ENCODE results near the gene BCL2L13. TPM values are rescaled to one million over a fixed set of nuclear protein-coding genes. Genes with fewer than 3 reads are reported as not detected.

Gene BCL2L13
- total RNA-seq, 1 experiment from 2014 or later, result 41.4 TPM

DNA sequence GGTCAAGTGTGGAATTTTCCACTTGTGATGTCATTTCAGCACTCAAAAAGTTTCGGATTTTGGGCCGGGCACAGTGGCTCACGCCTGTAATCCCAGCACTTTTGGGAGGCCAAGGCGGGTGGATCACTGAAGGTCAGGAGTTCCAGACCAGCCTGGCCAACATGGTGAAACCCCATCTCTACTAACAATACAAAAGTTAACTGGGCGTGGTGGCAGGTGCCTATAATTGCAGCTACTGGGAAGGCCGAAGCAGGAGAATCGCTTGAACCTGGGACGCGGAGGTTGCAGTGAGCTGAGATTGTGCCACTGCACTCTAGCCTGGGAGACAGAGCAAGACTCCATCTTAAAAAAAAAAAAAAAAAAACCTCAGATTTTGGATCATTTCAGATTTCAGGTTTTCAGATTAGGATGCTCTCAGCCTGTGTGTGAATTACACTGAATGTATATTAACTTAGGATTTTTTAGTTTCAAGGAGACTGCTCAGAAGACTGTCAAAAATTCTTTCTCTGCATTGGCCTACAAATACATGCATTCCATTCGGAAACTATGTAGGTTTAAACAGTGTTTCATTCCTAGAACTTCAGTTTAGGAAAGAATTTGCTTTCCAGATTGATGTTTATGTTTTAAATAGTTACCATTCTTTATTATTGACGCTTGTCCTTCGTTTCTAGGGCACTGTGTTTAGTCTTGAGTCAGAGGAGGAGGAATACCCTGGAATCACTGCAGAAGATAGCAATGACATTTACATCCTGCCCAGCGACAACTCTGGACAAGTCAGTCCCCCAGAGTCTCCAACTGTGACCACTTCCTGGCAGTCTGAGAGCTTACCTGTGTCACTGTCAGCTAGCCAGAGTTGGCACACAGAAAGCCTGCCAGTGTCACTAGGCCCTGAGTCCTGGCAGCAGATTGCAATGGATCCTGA lies 87.7 kb downstream of the BCL2L13 start:
- DNase-seq (ENCODE audit: low read depth), result no peak

DNA sequence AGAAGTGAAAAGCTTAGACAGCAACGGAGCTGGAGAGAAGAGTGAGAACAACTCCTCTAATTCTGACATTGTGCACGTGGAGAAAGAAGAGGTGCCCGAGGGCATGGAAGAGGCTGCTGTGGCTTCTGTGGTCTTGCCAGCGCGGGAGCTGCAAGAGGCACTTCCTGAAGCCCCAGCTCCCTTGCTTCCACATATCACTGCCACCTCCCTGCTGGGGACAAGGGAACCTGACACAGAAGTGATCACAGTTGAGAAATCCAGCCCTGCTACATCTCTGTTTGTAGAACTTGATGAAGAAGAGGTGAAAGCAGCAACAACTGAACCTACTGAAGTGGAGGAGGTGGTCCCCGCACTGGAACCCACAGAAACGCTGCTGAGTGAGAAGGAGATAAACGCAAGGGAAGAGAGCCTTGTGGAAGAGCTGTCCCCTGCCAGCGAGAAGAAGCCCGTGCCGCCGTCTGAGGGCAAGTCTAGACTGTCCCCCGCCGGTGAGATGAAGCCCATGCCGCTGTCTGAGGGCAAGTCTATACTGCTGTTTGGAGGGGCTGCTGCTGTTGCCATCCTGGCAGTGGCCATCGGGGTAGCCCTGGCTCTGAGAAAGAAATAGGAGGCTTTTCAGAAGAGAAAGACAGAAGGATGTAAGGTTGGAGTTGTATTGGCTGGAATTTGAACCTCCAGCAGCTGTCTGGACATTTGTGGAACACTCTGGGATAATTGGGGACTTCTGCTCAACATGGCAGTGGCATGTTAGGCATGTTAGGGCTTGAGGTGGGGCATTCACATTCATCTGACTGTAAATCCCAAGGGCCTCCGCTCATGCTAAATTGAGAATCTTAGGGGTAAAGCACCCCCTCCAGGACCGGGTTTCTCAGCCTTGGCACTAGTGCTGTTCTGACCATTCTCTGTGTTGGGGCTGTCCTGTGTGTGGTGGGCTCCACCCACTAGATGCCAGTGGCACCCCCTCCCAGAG lies 88.7 kb downstream of the BCL2L13 start:
- no peak for DNase-seq (ENCODE audit: low read depth)

DNA sequence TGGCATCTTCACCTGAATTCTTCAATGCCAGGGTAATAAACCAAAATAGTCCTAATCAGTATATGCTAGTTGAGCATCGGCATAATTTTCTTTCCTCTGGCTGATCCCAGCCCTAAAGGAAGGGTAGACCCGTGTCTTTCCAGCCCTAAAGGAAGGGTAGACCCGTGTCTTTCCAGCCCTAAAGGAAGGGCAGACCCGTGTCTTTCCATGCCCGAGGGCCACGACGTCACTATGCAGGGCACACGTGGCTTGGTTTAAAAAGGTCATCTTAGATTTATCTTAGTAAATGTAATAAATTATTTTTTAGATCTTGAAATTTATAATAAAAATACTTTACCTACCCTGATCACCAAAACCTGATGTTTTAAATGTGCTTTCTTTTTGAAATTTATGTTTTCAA lies 90.2 kb downstream of the BCL2L13 start:
- no peak for DNase-seq (ENCODE audit: low read depth)

DNA sequence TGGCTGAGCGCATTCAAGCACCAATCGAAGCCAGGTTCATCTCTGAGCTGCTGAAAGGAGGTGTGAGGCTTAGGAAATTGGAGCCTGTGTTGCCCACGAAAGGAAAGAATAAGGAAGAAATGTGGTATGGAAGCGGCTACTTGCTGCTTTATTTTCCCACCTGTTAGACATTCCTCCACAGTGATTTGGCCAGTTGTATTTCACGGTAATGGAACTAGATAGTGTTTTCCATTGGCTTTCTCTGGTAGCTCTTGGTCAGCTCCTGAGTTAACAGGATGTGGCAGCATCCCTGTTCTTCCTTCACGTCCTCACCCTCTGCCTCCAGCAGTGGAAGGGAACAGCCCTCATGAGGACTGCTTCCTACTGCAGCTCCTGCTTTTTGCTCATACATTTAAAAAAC lies 91.0 kb downstream of the BCL2L13 start:
- no peak for DNase-seq (ENCODE audit: low read depth)

DNA sequence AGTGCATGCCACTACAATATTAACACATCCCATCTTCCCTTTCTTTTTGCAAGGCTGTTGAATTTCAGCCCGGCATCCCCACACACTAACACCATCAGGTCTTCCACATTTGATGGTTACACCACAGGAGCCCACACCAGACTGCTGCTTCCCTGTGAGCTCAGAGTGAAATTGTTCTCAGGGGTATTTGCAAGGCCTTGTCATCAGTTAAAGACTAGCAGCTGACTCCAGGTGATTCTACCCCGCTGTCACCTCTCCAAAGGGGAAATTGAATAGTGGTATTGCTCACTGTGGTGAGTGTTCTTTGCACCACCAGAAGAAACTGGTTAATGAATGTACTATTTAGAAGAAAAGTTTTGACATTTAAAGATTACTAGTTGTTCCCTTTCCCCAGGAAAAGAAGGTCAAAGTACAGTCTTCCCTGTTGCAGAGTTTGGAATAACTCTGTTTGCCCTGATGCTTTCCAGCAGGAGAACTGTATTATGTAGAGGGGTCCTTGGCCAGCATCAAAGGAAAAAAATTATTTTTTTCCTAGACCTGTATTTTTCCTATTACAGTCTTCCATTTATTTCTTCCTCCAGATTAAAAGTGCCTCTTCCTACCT lies 93.8 kb downstream of the BCL2L13 start:
- no peak for DNase-seq (ENCODE audit: low read depth)

DNA sequence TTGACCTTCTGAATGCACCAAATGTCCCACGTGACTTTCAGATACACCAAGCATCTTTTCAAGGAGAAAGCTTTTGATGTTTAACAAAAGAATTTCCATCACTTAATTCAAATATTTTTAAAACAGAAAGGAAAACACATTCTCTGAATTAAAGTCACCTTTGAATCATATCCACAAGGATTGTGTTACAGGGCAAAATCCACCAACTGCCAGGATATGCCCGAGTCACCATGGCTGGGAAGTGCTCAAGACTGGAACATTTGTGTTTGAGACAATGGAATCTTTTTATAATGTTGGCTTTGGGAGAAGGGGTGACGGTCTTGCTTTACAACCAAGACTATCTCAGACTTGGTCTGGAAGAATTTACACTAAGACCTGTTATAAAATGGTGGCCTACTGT lies 94.9 kb downstream of the BCL2L13 start:
- peak; percentile 65 for DNase-seq (ENCODE audit: low read depth)

DNA sequence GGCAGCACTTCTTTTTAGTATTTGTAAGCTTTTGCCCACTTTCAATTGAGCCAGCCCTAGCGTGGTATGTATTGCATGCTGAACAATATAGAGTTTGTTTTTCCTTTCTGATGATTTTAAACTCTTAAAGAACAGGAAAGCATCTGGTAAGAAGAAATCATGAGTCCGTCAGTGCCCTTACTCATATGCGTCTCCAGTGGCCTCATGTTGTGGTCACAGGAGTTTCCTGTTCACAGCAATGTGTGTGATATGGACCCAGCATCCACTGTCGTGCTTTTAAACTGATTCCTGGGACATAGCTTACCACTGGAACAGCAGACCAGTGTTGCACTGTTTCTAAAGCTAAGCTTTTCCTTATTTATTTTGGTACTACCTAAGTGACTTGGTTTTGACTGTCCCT lies 95.6 kb downstream of the BCL2L13 start:
- DNase-seq (ENCODE audit: low read depth), result peak; percentile 59

DNA sequence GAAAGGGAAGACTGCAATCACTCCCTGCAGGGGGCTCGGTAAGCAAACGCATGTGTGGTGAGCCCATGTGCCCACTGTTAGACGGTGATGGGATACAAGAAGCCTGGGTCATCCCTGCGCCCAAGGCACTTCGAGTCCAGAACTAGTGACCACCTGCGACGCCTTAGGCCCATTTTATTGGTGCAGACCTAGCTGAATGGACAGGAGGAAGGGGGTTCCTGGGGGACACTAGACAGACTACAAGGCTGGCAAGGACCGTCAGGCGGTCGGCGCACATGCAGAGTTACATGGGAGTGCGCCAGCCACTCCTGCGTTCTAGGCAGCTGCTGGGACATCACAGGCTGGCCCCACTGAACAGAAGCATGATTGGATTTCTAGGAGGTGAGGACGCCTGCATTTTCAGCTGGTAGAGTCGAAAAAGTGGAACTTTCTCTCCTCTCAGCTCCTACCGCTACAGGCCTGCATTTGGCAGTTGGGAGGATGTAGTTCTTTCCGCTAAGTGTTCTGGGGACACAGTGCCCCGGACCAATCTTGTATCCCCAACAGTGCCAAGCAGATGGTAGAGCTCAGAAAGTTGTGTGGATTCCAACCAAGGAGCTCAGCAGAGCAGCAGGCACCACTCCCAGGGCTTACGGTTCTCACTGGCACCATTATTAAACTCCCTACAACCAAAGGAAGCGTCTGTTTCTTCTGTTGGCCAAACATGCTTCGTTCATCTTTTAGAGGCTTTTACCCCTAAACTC lies 100.0 kb downstream of the BCL2L13 start:
- DNase-seq (ENCODE audit: low read depth), result no peak

DNA sequence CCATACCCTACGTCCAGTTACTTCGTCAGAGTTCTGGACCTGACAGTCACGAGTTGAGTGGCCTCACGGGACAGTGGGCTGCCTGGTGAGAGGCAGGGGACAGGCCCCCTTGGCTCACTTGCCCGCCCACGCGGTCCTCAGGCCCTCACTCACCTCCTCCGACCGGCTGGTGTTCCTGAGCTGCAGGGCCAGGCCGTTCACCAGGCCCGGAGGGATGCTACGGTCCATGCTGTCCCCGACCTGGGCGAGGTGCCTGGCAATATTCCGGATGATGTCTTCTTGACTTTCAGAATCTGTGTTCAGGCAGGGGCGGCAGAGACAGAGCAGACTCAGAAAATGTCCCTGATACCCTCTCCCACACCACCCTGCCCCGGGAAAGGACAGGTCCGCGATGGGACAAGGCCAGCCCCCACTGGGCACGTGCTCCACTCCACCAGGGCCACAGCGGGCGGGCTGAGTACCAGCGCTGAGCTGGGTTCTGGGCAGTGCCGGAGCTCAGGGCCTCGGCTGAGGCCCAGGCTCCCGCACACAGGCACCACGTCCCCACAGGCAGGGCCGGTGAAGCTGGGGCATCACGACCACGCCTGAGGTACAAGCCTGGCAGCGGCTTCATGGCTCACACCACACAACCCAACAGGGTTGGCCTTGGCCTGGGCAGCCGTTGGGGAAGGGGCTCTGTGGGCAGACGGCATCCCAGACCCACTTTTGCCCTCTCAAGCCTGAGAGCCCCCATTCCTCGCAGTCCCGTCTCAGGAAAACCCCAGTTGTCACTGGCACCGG lies 100.8 kb downstream of the BCL2L13 start:
- DNase-seq (ENCODE audit: low read depth), result no peak

DNA sequence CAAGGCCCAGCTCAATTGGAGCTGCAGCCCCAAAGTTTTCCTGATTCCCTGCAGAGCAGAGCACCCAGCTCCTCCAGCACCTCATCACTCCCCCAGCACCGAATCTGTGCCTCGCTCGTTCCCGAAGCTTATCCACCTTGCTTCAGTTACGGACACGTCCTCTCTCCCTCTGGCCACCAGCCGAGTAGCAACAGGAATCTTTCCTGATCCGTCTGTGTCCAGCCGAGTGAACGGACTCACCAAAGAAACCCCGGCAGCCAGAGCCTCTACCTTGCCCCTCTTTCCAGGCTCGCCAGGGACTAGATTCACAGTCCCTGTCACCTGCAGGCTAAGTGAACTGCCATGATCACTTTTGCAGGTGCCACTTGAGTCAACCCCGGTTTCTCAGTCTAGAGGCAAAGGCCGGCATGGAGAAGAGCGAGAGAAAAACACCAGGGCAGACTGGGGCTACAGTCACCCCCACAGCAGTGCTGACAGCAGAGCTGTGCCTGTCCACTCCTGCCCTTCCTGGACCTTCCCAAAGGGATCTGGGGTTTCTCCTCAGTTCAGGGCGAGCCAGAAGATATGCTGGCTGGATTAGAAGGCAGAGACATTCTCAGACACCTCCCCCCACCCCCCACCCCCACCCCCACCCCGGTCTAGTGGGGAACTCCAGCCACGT lies 103.4 kb downstream of the BCL2L13 start:
- no peak for DNase-seq (ENCODE audit: low read depth)

DNA sequence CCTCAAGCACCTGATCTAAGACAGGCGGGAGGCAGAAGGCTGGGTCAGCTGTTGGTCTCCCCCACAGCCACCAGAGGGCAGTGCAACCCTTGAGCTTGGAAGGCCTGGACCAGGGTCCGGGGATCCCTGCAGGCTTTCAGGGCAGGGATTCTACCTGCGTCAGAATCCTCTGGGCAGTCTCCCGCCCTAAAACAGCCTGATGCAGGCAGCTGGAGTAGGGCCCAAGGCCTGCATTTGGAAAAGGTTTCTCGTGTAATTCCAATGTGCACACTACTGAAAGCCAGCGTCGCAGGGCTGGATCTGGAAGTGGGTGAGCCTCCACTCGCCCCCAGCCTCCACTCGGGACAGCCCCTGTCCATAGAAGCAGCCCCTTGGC lies 104.0 kb downstream of the BCL2L13 start:
- peak; percentile 65 for DNase-seq (ENCODE audit: low read depth)

DNA sequence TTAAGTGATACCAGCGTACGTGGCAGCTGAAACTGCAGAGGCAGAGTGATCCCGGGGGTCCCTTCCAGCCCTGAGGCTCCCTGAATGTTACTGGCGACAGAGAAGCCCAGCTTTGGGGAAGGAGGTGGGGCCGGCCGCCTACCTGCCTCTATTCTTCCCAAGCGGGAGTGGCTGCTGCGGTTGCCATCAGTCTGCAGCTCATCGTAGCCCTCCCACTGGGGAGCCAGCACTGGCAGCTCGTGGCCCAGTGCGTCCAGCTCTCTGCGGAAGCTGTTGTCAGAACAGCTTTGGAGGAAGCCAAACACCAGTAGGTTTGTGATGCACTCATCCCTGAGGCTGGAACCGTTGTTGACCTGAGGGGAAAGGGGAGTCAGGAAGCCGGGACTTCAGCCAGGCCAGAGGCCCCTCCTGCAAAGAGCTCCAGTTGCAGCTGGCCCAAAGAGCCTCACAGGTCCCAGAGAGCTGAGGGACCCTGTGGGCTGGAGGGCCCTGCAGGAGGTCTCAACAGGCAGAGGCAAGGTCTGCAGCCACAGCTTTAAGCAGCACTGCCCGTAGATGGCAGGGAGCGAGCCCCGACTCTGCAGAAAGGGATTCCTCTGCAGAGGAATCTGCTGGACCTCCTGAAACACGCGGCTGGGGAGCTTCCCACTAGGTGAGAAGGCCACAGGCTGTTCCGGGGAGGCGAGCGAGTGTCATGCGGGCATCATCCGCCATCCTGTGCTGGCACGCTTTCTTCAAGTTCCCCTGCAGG lies 105.3 kb downstream of the BCL2L13 start:
- DNase-seq (ENCODE audit: low read depth), result no peak

DNA sequence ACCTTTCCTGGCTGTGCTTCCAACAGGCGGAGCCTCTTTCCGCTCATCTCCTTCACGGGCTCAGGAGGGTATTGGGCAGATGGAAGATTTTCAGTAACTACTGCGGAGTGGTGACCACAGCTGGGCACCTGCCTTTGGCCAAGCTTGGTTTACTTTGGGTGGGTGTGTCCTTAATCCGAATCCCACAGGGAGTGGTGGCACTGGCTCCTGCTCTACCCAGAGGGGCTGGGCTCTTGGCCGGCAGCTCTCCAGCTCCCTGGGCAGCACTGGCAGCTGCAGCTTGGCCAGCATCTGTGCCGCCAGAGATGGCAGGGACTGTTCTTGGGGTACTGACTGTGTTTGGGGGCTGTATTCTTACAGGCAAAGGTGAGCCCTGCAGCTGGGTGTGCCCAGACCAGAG lies 105.9 kb downstream of the BCL2L13 start:
- DNase-seq (ENCODE audit: low read depth), result no peak

DNA sequence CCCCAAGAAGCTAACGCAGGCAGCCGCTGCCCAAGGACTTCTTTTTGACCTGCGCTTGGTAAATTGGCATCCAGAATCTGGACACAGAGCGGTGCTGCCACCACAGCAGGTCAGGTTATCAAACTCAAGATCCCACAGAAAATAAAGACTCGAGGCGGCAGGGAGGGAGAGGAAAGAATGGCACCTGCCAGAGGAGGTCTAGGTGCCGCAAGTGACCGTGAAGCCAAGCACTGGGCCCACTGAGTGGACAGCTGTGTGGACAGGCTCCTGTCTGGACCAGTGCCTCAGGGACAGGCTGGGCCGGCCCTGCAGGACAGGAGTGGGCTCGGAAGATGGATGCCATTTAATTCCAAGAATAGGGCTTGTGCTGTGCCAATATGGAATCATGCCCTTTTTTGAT lies 108.4 kb downstream of the BCL2L13 start:
- no peak for DNase-seq (ENCODE audit: low read depth)

DNA sequence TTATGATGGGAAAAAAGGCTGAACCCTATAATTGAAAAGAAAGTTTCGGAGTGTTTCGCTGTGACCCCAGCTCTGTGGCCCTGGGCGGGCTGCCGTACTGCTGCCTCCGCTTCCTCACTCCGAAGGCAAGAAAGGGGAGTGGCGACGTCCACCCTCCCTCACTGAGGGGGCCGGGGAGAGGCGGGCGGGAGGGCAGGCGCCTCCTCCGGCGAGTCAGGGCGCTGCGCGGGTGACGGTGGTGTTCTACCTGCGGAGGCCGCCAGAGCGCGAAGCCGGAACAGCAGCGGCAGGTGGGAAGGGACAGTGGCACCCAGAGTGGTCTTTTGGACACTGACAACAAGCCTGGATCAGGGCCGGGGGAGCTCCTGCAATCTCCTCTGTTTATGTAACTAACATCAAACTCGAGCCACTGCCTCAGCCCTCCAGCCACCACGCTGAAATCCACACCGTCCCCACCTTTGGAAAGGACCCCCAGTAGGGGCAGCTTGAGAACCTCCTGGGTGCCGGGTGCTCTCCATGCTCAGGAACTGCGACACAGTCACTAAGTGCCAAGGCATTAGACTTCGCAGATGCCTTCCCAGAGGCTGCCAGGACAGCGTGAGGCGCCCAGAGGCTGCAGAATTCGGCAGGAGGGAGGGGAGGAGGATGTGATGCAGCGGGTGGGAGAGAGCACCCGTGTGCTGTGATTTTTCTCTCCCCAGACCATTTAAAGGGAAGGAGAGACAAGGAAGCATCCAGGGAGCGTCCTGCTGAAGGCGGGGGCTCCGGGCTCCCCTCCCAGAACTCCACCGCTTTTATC lies 110.2 kb downstream of the BCL2L13 start:
- no peak for DNase-seq (ENCODE audit: low read depth)

DNA sequence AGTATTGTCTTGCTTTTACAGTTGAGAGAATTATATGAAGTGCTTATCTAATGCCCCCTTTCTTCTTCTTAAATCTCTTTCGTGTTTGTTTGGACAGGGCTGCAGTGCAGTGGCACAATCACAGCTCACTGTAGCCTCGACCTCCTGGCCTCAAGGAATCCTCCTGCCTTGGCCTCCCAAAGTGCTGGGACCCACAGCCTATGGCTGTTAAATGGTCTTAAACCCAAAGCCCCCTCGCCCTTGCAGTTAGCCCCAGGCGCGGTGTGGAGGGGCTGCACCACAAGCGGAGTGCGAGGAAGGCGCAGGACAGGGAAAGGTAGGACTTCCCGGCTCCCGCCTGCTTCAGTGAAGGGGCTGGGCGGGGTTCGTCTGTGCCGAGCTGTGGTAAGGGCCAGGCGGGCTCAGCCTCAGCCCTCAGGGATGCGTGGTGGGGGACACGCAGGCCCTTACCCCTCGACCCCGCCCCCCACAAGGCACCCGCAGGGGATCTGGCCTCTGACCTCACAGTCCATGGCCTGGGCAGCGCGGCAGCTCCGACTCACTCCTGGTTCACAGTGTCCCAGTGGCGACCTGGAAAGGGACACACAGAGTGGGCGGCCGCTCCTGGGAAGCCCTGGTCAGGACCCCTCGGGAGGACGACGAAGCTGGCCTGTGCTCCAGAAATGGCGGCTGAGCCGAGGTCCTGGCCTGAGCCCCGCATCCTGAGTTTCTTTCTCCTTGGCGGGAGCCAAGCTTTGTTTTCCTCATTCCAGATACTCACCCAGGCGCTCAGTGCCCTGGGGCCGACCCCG lies 111.2 kb downstream of the BCL2L13 start:
- no peak for DNase-seq (ENCODE audit: low read depth)

DNA sequence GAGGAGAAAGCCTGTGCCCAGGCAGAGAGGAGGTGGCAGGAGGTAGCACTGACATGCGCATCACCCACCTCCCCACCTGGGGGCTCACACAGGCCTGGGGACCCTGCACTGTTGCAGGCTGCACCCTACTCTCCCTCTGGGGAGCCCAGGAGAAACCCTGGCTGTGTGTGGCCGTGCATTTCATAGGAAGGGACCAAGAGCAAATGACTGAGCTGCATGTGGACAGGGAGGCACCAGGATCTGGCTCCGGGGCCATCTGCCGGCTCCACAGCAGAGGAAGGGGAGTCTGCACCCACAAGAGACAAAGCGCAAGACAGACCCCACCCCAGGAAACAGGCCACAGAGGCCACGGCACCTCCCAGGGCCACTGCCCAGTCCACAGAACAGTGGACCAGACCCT lies 113.0 kb downstream of the BCL2L13 start:
- DNase-seq (ENCODE audit: low read depth), result no peak
